HG02884 (cell line): ENCODE results near the gene KRTAP10-9.
"Not testable (repeated sequence)": the region's sequence is repeated elsewhere in the genome, so short reads cannot be mapped to it uniquely, and the experiment has no call there.

Experiments
- ATAC-seq: cut with Tn5 transposase; IDR thresholded peaks from one replicate; pipeline ENCODE4 v1.9.1; 2021; ENCODE audit warnings: mild to moderate bottlenecking, moderate library complexity; ENCODE audit not compliant: unreplicated experiment

The KRTAP10-9 gene

DNA sequence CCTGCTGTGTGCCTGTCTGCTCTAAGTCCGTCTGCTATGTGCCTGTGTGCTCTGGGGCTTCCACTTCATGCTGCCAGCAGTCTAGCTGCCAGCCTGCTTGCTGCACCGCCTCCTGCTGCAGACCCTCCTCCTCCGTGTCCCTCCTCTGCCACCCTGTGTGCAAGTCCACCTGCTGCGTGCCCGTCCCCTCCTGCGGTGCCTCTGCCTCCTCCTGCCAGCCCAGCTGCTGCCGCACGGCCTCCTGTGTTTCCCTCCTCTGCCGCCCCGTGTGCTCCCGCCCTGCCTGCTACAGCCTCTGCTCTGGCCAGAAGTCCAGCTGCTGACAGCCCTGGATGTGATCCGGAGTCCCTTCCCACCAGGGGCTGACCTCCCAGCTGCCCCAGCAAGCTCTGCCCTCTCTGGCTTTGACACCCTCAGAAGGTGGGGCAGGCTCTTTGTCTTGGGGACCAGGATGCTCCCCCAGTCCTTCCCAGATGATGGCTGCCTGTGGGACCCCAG, 11.0 kb downstream of the KRTAP10-9 start:
- not testable (repeated sequence) for ATAC-seq

DNA sequence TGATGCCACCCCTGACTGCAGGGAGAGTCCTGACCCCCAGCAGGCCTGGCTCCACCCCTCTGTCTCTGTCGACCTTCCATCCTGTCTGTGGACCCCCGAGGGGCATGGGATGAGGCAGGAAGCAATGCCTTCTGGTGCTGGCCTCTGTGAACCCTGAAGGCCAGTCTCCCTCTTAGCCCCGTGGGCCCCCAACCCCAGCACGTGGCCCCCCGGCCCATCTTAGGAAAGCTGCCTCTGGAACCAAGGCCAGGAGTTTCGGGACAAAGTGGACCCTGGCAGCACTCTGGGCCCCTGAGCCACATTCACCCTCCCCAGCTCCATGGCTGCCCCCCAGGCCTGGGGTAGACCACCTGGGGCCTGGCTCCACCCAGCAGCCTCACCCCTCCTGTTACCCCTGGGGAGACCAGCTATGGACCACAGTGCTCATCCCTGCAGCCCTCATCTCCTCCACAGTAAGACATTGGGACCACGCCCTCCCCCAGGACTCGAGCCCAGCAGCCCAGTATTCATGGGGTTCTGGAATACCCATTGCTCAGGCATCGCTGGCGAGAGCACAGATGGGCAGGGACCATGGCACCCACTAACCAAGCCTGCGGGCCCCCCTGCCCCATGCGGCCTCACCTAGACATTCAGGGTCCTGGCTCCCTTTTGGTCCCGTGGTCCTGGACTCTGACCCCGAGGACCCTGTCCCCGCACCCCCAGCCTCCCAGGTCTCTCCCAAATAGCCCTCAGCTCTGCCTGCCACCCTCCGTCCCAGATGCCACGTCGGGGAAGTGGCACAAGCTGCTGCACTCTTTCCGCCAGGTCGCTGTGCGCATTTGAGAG, 11.8 kb downstream of the KRTAP10-9 start:
- ATAC-seq = not testable (repeated sequence)

DNA sequence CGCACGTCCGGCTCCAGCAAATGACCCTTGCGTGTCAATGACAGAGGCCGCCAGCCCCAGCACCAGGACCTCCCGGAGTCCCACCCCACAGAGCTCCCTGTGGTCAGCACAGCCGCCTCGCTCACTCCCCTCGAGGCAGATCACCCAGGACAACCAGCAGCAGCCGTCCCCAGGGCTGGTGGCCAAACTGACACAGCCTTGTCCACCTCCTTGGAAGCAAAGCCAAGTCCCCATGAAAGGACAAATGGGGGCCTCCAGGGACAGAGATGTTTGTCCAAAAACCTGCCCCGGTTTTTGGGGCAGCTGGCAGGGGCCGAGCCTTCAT, 12.4 kb downstream of the KRTAP10-9 start:
- ATAC-seq = no peak

DNA sequence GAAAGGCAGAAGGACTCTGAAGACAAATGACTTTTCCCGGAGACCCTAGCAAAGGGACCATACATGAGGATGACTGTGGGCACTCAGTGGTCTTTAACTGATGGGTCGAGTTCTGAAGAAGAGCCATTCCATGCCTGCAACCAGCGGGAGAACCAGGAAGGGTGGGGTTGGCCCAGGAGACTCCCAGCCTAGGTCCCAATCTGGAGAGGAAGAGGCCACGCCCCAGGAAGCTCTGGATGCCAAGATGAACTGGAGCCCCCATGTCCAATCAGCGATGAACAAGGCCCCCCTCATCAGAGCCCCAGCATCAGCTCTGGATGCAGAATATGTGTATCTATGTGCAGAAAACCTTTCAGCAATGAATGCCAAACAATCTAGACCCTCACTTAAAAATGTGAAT, 13.9 kb downstream of the KRTAP10-9 start:
- no peak for ATAC-seq

DNA sequence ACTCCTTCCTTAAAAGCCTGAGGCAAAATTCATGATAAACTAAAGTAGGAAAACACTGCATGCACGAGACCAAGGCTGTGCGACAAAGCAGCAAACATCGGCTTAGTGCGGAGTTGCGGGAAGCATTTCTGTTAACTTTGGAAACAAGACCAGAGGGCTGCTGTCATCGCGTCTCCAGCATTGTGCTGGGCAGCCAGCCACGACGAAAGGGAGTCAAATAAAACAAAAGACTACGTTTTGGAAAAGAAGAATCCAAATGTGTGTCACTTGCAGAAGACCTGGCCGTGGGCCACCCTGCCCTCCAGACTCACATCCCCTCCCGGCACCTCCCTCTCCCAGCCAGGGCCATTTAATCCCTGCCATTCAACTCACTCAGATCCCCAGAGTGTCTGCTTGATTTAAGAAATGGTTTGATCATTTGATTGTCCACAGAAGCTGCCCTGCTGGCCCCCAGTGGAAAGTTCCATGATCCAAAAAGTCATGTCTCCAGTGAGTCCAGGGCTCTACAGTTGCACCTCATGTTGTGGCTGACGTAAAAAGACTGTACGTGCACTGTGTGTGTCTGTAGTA, 16.9 kb downstream of the KRTAP10-9 start:
- ATAC-seq = no peak

DNA sequence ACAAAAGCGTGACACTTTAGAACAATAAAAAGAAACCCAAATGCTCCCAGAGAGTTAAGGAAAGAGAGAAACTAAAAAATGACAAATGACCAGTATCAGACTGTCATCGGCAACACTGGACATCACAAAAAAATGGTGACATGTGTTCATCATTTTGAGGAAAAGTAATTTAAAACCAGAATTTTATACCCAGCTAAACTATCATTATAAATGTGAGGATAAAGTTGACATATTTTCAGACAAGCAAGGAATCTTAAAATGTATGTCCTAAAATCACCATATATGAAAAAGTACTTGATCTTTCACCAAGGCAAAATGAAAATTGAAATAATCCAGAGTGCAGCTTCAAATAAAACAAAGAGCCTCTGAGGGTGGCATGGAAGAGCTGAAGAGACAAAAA, 18.0 kb downstream of the KRTAP10-9 start:
- no peak for ATAC-seq

DNA sequence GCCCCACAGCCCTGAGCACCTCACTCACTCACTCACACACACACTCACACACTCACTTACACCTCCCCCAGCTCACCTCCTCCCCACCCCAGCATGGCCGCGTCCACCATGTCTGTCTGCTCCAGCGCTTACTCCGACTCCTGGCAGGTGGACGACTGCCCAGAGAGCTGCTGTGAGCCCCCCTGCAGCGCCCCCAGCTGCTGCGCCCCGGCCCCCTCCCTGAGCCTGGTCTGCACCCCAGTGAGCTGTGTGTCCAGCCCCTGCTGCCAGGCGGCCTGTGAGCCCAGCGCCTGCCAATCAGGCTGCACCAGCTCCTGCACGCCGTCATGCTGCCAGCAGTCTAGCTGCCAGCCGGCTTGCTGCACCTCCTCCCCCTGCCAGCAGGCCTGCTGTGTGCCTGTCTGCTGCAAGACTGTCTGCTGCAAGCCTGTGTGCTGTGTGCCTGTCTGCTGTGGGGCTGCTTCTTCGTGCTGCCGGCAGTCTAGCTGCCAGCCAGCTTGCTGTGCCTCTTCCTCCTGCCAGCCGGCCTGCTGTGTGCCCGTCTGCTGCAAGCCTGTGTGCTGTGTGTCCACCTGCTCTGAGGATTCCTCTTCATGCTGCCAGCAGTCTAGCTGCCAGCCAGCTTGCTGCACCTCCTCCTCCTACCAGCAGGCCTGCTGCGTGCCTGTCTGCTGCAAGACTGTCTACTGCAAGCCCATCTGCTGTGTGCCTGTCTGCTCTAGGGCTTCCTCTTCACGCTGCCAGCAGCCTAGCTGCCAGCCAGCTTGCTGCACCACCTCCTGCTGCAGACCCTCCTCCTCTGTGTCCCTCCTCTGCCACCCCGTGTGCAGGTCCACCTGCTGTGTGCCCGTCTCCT, 19.7 kb downstream of the KRTAP10-9 start, which contains the start of gene KRTAP10-11:
Gene KRTAP10-11 (plus strand): TSS at position 49 of the 856 bp plus-strand sequence. CDS start 45 bp downstream, at position 94.
- not testable (repeated sequence) for ATAC-seq

DNA sequence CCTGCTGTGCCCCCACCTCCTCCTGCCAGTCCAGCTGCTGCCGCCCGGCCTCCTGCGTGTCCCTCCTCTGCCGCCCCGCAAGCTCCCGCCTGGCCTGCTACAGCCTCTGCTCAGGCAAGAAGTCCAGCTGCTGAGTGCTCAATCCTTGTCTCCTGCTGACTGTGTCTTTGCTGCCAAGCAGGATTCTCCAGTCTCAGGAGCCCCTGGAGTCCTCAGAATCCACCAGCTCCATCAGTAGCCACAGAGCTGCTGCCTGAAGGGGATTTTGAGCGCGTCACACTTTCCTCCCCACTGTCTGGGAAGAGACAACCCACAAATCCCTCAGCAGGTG, 20.3 kb downstream of the KRTAP10-9 start:
- no peak for ATAC-seq

DNA sequence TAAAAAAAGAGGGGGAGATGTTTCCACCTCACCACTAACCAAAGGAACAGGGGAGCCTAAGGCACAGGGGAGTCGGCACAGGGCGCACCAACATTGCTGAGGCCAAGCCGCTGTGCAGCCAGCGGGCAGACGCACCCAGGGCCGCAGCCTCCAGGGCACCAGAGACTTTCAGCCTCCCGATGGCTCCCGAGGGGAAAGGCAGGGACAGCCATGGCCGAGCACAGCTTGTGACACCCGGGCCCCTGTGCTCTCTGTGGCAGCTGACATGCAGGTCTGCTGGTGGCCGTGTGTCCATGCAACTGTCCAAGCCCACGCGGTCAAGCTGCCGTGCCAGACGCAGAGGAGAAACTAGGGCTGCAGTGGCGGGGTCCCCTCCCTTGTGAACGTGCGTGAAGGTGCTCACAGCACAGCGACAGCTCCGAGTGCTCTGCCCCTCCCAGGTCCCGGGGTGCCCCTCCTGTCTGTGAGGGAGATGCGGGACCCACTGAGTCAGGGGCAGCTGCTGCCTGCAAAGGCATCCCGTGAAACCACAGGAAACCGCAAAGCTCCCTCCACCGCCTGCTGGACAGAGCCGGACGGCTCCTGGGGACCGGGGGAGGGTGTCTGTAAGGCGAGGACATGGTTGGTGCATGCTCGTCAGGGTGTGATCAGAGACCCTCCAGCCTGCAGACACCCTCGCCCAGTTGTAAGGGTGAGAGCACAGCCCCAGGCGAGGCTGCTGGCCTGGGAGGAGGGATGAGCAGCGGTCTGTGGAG, 21.8 kb downstream of the KRTAP10-9 start:
- ATAC-seq = no peak

DNA sequence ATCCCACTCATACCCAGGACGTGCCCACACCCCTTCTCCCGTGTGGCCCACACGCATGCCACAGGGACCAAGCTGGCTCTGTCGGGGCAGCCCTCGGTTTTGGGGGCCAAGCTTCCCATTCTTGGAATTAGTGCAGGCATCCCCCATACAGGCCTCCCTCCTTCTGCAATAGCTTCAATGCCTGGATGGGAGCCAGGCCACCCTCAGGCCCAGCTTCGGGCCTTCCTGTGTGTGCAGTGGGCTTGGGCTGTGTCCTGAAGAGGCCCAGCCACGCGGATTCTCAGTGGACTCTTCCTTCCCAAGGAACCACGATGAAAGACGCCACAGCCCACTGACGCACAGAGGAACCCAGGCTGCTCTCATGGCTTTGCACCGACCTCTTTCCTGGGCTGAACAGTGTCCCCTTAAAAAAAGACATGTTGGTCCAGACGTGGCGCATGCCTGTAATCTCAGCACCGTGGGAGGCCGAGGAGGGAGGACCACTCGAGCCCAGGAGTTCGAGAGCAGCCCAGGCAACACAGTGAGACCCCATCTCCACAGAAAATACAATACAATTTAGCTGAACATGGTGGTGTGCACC, 22.7 kb downstream of the KRTAP10-9 start:
- no peak for ATAC-seq

DNA sequence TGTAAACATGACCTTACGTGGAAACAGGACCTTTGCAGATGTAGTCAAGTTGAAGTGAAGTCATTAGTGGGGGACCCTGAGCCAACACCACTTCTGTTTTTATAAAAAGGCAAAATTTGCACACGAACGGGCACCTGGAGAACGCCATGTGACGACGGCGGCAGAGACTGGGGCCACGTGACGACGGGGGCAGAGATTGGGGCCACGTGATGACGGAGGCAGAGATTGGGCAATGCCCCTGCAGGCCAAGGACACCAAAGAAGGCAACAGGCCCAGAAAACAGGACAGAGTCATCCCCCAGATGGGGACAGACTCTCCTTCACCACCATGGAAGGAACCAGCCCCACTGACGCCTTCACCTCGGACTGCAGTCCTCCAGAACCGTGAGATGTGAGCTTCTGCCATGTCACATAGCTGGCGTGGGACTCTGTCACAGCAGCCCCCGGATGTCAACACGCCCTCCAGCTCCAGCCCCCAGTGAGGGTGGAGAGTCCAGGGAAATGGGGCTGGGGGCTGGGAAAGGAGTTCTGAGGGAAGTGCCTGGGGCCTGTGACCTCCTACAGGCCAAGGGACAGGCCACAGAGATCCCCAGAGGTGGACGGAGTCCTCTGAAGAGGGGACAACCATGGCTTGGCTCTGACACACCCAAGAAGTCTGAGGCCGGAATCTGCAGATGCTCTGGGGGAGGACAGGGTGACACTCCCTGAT, 23.5 kb downstream of the KRTAP10-9 start:
- no peak for ATAC-seq

DNA sequence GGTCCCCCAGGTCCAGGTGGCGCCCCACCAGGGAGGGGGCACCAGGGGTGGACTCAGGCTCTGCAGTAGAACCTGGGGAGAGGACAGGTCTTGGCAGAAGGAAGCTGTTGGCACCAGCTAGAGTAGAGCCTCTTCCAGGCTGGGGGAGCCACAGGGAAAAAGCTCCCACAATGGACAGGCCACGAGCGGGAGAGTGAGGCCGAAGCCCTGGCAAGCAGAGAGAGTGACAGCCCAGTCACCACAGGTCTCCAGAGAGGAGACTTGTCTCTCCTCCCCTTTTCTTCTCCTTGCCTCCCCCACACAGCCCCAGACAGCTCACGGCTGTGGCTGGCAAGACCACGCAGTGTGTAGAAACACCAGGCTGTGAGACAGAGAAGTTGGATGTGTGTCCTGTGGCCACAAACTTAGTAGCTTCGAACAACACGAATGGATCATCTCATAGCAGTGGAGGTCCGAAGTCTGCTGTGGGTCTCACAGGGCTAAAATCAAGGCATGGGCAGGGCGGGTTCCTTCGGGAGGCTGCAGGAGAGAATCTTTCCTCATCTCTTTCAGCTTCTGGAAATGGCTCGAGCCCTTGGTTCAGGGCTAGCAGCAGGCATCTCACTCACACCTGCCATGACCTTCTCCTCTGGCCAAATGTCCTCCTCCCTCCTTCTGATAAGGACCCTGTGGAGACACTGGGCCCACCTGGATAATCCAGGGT, 24.2 kb downstream of the KRTAP10-9 start:
- no peak for ATAC-seq

DNA sequence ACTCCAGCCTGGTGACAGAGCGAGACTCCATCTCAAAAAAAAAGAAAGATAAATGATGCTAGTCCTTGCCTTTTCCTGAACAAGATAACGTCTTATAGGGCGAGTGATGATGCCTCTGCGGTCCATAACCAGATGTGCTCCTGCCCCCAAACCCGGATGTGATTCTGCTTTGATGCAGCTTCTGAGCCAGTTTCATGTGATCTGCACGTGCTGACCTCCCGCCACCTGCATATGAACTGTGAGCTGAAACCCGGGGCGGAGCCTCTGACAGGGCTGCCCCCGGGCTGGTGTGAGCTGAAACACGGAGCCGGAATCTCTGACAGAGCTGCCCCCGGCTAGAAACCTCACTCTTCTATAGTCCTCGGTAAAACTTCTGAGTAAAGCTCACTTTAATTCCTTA, 26.2 kb downstream of the KRTAP10-9 start:
- no peak for ATAC-seq

DNA sequence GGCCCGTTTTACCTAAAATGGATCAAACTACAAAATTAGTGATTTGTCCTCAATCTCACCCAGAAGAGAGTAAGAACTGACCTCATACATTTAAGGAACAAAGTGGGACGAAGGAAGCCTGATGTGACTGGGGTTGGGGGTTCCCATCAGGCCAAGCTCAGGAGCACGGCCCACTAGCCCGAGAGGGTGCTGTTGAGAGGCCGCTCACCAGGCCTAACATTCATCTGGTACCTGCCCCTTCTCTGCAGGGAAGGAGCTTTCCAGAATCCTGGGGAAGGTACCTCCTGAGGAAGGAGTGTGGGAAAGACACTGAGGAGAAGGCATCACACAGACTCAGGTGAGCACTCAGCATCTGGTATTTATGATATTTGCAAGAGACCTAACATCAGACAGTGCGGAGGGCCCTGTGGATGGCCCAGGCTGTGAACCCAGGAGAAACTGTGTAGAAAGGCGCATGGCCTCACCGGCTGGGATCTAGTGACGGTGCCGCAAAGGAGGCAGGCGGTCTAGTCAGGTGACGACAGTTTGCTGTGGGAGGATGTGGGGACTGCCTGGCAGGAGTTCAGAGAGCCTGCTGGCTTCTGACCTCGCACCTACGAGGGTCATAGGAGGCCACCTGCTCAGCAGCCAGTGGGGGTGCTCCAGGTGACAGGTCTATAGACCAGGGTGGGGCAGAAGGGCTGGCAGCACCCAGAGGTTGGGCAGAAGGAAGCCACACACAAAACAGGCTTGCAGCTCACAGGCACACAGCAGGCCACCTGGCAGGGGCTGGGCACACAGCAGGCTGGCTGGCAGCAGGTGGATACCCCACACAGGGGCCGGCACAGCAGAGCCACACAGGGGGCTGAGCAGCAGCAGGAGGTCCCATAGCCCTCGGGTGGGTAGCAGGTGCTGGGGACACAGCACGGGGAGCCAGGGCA, 27.0 kb downstream of the KRTAP10-9 start:
- ATAC-seq = no peak

DNA sequence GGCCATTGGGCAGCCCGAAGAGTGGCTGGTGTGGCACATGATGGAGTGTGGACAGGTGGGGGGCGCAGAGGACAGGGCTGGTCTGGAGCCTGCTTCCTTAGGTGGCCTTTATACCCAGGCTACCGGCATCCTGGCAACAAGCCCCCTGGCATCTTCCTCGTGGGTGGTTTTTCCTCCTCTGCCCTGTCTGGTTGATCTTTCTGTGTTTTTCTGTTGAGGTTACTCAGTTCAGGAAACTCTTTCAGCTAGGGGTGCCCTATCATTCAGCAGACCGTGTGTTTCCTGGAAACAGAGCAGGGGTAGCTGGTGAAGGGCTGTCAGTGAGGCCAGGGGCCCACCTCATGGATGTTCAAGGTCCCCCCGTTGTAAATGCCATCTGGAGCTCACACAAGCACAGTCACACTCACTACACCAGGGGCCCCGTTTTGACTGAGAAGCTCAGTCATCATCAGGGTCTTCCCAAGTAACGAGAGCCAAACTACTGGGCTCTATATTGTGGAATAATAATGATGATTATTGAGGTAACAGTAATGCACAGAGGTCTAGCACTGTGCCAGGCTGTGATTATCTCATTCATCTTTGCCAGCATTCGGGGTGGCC, 27.8 kb downstream of the KRTAP10-9 start, which contains the start of gene KRTAP12-4:
Gene KRTAP12-4 (minus strand): TSS at position 84 of the 600 bp plus-strand sequence. CDS start 45 bp downstream, at position 39.
- no peak for ATAC-seq

DNA sequence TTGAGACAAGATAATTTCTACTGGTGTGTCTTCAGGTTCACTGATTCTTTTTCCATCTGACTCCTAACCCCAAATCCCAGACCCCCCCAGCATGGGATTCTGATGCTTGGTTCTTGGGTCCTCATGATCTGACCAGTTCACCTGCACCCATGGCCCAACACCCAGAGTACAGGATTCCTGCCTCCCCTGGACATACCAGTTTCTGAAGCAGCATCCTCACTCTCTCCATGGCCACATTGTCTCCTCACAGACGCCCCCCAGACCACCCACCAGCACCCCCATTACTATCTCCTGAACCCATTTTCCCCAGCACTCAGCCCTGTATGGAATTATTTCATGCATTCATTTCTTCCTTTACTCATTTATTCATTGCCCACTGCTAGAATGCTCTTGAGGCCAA, 30.0 kb downstream of the KRTAP10-9 start:
- ATAC-seq = no peak

DNA sequence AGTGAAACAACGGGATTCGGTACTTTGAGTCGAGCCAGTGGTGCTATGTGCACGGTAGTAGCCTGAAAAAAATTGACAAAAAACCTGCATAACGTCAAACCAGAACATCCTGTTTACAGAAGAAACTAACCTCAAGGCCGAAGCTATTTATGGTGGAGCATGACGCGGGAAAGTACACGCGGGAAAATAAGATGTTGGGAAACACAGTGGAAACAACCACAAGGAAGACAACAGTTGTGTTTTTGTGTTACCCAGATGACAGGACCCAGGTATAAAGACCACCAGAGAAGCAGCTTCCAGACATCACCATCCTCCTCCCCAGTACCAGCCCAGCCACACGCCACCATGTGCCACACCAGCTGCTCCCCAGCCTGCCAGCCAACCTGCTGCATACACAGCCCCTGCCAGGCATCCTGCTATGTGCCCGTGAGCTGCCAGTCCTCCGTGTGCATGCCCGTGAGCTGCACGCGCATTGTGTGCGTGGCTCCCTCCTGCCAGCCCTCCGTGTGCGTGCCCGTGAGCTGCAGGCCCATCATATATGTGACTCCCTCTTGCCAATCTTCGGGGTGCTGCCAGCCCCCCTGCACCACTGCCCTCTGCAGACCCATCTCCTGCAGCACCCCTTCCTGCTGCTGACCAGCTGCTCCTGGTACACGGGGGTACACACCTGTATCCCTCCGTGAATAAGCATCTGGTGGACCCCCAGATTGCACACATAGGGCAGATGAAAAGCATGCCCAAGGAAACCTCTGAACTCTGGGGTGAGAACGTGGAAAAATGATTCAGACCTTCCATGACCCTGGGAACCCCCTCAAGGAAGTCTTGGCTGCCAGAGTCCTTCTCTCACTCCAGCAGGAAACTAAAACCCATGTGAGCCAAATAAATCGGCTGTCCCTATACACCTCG, 31.0 kb downstream of the KRTAP10-9 start, which contains the start of gene KRTAP12-3:
Gene KRTAP12-3 (plus strand): TSS at position 298 of the 906 bp plus-strand sequence. CDS start 48 bp downstream, at position 346.
- ATAC-seq = no peak
